Non-pigmented ciliary epithelial cell (primary cell): ENCODE data around the gene RBFOX2.

Source experiments
- DNase-seq: peaks from one replicate; pipeline ENCODE4 v3.0.0-alpha.2; 2010; ENCODE audit warnings: low read depth

The RBFOX2 gene

GRCh38 chr22:35928285-35928798 is 100.3 kb downstream of the RBFOX2 start:
- DNase-seq: no peak

GRCh38 chr22:35923026-35923425 is 105.6 kb downstream of the RBFOX2 start:
- no peak for DNase-seq

- peak; percentile 75 for DNase-seq
Measured at GRCh38 chr22:35921777-35922176, 106.8 kb downstream of the RBFOX2 start.

- DNase-seq: no peak
Measured at GRCh38 chr22:35921044-35921443, 107.6 kb downstream of the RBFOX2 start.

- DNase-seq: no peak
Measured at GRCh38 chr22:35919002-35919542, 109.6 kb downstream of the RBFOX2 start.

GRCh38 chr22:35918456-35918855 is 110.2 kb downstream of the RBFOX2 start:
- DNase-seq: no peak

- DNase-seq: no peak
Measured at GRCh38 chr22:35917651-35918050, 111.0 kb downstream of the RBFOX2 start.

GRCh38 chr22:35915477-35916013 is 113.1 kb downstream of the RBFOX2 start:
- DNase-seq: no peak

- DNase-seq: peak; percentile 74
Measured at GRCh38 chr22:35914665-35915476, 113.8 kb downstream of the RBFOX2 start.

GRCh38 chr22:35914357-35914664 is 114.3 kb downstream of the RBFOX2 start:
- DNase-seq: no peak

GRCh38 chr22:35913925-35914324 is 114.7 kb downstream of the RBFOX2 start:
- no peak for DNase-seq

GRCh38 chr22:35912658-35913057 is 116.0 kb downstream of the RBFOX2 start:
- DNase-seq: no peak

GRCh38 chr22:35911877-35912276 is 116.7 kb downstream of the RBFOX2 start:
- DNase-seq: no peak

- DNase-seq: no peak
Measured at GRCh38 chr22:35910926-35911325, 117.7 kb downstream of the RBFOX2 start.

GRCh38 chr22:35910003-35910769 is 118.4 kb downstream of the RBFOX2 start:
- DNase-seq: no peak

GRCh38 chr22:35905894-35906293 is 122.7 kb downstream of the RBFOX2 start:
- no peak for DNase-seq

- DNase-seq: no peak
Measured at GRCh38 chr22:35904752-35905151, 123.9 kb downstream of the RBFOX2 start.

- no peak for DNase-seq
Measured at GRCh38 chr22:35904336-35904692, 124.3 kb downstream of the RBFOX2 start.

GRCh38 chr22:35903571-35904335 is 124.9 kb downstream of the RBFOX2 start:
- no peak for DNase-seq

- no peak for DNase-seq
Measured at GRCh38 chr22:35900483-35901168, 128.0 kb downstream of the RBFOX2 start.

- DNase-seq: no peak
Measured at GRCh38 chr22:35899736-35900135, 128.9 kb downstream of the RBFOX2 start.
